Effector CD4-positive, alpha-beta T cell (primary cell): ENCODE measurements around the gene GNAL.
"Not testable (repeated sequence)": the region's sequence is repeated elsewhere in the genome, so short reads cannot be mapped to it uniquely, and the experiment has no call there.

Experiments used
- DNase-seq: peaks from one replicate; pipeline ENCODE4 v3.0.0-alpha.2; 2020

GNAL gene

DNA sequence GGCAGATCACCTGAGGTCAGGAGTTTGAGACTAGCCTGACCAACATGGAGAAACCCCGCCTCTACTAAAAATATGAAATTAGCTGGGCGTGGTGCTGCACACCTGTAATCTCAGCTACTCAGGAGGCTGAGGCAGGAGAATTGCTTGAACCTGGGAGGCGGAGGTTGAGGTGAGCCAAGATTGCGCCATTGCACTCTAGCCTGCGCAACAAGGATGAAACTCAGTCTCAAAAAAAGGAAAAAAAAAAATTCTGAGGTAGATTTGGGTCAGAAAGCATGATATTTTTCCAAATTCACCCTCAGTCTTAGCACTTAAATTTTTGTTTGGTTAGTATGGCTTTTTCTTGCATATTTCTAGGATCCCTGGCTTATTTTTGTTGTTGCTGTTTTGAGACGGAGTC is 165.5 kb downstream of the GNAL start:
- not testable (repeated sequence) for DNase-seq

DNA sequence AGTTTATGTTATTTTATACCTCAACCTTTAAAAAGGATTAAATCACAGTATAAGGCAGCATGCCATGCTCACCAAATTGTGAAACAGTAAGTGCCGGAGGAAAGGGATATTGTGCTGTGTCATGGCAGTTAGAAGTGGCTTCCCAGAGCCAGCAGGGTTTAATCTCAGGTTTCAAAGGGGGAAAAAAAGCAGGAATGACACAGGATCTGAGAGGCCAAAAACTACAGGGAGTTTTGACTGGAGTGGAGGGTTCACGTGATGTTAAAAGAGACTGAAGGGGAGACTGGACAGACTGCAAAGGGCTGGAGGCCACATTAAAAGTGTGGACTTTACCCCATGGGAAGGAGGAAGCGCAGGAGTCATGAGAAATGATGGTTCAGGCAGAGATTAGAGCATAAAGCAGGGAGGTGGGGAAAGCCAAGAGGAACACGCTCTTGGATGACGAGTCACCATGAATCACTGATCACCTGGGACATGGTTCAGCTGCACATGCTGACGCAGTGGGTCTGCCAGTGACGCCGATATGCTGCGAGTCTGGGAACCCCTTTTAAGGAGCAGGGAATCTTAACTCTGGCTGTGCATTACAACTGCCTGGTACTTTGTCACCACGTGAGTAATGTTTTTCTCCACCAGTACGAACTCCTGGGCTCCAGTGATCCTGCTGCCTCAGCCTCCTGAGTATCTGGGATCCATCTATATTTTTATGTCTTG is 168.3 kb downstream of the GNAL start:
- DNase-seq, result no peak

DNA sequence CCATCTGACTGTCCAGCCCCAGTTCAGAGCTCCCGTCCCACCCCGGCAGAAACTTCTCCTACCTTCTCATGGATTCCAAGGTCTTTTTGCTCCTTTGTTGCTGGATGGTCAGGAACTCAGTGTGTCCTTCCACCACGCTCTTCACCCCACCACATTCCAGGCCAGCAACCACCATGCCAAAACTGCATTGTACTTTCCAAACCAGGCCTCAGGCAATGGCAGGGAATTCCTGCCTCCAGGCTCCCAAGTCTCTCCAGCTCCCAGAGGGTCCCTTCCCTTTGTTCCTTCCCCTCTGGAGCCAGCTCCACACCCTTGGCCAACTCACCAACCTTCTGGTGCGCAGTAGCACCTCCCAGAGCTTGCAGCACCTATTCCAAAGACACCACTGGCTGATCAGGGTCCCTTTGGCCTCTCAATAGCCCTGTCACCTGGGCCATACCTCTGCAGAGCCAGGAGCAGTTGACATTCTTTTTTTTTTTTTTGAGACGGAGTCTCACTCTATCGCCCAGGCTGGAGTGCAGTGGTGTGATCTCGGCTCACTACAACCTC is 170.3 kb downstream of the GNAL start:
- no peak for DNase-seq

DNA sequence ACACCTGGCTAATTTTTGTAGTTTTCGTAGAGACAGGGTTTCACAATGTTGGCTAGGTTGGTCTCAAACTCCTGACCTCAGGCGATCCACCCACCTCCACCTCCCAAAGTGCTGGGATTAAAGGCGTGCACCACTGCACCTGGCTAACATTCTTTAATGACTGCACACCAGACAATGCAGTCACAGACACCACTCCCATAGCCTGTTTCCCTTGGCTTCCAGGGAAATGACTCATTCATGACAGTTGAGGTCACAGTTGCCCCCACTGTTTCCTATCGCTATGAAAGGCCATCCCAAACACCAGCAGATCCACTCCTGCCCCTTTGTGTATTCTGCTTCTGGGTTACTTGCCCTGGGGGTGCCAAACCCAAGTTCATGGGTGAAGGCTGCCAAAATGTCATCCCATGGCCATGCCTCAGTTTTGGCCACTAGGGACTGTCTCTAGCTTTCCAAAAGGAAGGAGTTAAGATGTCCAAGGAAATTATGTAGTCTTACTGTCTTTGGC is 170.9 kb downstream of the GNAL start:
- DNase-seq, result no peak

DNA sequence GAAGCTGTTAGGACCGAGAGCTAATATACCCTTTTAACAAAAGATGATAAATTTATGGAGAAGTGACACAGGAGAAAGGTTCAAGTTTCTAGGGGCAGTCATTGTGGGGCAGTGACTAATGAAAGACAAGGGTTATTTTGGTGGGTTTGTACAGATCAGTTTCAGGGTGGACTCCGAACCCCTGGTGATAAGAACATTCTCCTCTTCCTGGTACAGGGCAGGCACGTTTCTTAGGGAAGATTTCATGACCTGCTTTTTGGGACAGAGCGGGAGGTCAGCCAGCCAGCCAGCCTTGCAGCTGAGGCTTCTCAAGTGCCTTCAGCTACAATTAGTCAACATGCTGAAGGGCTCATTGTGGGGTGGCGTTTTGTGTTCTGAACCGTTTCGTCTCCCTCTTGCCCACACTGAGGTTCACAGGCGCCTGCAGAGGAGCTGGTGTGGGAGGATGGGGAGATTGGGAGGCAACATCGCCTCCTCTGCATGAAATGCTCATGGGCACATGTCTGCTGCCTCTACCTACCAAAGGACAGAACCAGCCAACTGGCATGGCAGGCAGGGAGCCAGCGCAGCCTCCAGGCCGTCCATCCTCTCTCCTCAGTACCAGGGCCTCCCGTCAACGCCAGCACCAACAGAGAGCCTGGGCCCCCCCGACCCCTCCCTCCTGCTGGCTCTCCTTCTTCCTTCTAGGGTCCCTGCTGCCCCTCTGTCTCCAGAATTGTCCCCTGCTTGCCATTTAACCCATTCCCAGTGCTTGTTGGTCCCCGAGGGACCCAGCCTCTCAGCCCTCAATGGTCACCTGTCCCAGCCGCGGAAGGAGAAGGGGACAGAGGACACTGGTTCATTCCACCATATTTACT is 171.8 kb downstream of the GNAL start:
- no peak for DNase-seq

DNA sequence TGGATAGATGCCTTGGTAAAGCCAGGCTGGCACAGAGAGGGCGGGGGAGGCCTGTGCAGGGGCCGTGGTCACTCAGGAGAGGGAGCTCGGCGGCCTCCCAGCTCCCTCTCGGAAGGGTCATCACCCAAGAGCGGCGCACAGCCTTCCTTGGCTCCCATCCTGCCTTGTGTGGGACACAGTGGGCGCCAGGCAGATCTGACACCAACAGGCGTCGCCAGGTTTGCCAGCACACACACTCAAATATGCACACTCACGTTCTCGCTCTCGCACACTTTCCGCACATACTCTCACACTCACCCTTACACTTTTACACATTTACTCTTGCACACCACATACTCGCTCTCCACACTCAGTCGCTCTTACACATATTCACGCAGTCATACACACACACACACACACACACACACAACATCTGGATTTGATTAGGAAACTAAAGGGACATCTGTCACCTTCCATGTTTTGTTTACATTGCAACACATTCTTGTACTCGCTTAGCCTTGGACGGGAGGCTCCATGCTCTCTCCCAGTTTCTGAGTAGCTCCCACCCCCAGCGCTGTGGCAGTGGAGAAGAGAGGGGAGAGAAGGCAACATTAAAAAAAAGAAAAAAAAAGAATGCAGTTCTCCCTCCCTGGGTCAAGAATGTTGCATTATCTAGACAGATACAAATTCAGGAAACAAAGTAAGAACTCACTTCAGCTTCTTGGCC is 172.7 kb downstream of the GNAL start:
- DNase-seq, result no peak

DNA sequence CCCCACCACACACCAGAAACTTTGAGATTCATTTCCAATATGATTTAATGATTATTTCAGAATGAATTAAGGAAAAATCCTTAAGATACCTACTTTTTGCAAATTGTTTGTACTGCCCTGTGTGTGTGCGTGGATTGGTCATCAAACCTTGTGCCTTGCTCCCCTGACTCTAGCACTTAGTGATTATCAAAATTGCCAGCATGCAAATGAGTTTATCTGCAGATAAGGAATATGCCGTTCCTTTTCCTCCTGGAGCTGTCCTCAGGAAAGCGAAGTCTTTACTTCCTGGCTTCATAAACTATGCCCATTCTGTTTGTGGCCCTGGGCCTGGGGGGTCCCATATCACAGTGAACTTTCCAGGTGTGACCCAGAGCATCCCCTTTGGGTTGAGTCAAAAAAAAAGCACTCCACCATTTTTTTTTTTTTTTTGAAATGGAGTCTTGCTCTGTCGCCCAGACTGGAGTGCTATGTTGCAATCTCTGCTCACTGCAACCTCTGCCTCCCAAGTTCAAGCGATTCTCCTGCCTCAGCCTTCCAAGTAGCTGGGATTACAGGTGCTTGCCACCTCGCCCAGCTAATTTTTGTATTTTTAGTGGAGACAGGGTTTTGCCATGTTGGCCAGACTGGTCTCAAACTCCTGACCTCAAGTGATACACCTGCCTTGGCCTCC is 173.5 kb downstream of the GNAL start:
- DNase-seq, result no peak

DNA sequence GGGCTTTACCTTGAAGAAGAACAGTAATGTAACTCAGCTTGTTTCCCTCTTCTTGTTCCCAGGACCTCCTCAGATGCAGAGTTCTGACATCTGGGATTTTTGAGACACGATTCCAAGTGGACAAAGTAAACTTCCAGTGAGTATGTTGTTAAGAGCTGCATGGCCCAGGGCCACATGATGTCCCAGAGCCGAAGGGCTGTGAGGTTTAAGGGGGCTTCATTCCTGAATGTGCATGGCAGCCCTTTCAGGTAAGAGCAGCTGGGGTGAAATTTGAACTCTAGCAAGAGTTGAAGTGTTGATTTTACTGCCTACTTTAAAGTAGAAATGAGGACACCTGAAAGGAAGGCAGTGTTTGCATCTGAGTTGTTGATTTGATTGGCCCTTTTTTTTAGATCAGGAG is 175.4 kb downstream of the GNAL start:
- no peak for DNase-seq

DNA sequence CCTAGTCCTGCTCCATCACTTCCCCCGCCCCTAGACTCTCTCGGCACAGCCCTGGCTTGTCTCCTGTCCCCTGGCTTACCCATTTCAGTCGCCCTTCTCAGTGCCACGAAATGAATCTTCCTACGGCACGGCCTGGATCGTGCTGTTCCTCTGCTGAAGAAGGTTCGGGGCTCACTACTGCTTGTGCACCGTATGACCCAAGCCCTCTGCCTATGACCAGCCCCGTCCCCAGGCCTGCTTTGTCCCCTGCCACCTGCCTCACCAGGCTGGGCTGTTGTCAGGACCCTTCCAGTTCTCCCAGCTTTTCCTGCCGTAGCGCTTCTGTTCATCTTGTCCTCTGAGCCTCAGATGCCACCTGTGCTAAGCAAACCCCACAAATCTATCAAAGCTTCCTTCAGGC is 176.0 kb downstream of the GNAL start:
- no peak for DNase-seq

DNA sequence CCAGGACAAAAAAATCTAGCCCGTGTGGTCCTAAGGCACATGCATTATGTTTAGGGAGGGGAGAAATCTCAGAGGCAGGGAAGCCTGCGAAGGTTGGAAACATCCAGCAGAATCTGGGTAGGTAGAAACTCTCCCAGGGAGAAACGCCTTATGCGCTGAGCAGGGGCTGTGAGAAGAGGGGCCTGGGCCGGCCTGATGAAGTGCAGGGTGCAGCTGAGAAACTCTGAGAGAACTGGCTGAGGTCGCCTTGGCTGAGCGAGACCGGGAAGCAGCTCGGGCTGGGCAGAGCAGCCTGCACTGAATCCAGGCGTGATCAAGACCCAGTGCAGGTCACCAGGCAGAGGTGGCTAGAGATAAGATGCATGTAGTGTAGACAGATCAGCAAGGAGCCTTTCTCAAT is 177.3 kb downstream of the GNAL start:
- DNase-seq, result no peak

DNA sequence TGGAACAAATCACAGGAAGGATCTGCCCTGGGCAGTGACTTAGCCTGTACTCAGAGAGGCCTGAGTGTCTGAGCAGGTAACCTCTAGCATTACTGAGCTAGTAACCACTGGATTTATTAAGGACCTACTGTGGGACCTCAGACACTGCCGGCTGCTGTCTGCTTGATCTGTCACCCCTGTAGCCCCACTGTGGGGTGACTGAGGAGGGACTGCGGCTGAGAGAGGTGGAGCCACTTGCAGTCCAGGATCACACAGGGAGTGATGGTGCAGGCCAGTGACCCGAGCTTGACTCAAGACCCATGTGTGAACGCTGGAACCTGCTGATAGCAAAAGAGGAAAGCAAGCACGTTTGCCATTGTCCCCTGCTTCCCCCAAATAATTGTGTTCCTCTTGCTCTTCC is 177.7 kb downstream of the GNAL start:
- DNase-seq, result no peak

DNA sequence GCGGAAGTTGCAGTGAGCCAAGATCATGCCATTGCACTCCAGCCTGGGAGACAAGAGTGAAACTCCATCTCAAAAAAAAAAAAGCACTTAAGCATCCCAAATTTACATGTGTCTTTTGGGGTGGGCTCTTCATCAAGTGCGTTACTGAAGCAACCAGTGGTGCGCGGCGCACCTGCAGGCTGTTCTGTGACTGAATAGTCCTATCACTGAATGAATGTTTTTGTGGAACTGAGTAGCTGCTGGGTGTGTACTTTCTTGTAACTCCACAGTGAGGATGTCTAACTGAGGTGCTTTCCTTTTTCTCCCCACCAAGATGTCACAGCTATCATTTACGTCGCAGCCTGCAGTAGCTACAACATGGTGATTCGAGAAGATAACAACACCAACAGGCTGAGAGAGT is 179.2 kb downstream of the GNAL start:
- DNase-seq, result no peak

DNA sequence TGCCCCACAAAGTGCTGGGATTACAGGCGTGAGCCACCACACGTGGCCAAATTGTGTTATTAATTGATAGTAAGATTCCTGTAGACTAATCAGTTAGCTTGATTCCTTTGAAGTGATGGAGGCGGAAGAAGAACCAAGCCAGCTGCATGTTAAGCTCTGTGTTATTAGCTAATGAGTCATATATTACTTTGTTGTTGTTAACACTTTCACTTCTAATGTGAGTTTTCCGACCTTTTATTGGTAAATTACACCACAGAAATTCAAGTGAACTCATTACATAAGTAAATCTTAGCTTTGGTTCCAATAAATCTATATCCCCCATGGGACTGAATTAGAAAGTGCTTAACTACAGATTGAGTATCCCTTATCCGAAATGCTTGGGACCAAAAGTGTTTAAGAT is 182.4 kb downstream of the GNAL start:
- DNase-seq, result no peak

DNA sequence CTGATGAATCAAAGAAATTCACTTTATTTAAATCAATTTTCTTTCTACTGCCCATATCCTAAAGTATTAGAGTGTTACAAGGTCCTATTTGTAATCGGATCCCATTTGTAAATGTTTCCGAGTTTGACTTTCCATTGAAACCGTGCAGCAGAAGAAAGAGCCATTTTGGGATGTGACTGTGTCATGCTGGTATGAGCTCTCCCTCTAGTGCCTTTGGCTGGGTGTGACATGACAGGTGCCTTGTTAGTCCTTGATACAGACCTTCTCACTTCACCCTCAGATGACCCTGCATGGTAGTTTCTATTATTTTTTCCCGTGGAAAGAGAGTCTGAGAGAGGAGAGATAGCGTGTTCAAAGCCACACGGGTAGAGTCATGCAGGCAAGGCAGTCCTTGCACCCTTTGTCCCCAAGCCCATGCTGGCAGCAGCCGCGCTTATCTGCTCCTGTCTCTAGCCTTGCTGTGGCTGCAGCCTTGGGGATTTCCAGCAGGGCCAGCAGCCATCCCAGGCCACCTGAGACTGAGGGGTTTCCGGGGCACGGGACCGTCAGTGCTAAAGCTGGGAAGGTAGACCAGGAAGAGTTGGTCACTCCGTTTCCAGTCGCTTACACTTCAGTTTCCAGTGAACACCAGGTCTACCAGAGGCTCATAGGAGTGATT is 183.5 kb downstream of the GNAL start:
- no peak for DNase-seq

DNA sequence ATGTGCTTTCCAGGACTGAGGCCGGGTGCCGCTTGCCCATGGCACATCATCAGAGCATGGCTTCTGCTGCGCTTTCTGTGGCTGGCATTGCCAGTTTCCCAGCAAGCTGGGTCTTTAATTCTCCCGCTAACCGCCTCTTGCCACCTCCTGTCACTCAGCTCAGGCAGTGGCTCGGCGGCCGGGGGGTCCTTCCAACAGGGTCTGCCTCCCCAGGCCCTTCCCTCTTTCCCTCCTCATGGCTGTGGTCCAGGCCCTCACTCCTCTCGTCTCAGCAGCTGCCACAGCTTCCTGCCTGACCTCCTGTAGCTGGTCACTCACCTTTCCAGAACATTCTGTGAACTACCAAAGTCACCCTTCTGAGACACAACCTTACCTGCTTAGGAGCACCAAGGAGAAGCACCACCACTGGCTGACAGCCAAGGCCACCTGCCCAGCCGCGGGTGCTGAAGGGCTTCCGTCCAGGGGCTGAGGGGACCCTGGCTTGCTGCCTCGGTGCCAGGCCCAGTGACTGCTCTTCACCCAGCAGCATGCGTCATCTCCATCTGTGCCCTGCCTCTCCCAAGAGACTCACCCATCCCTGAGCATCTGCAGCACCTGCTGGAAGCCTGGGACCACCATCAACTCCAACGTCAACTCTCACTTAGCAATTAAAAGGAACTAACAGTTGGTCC is 184.7 kb downstream of the GNAL start:
- DNase-seq, result no peak

DNA sequence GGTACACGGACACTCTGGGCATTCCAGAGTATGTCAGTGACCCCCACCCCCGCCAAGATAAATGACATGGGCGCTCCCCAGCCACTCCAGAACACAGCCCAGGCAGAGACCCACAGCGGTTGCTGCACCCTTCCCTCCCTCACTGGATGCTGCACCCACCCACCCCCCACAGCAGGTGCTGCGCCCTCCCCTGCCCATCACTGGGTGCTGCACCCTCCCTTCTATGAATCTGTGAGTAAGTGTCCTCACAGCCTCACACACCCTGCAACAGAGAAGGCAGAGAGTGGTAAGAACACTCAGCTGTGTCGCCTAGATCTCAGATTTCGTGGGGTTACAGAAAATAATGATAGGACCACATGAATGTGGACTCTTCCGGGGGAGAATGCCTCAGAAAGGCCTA is 185.6 kb downstream of the GNAL start:
- DNase-seq, result no peak

DNA sequence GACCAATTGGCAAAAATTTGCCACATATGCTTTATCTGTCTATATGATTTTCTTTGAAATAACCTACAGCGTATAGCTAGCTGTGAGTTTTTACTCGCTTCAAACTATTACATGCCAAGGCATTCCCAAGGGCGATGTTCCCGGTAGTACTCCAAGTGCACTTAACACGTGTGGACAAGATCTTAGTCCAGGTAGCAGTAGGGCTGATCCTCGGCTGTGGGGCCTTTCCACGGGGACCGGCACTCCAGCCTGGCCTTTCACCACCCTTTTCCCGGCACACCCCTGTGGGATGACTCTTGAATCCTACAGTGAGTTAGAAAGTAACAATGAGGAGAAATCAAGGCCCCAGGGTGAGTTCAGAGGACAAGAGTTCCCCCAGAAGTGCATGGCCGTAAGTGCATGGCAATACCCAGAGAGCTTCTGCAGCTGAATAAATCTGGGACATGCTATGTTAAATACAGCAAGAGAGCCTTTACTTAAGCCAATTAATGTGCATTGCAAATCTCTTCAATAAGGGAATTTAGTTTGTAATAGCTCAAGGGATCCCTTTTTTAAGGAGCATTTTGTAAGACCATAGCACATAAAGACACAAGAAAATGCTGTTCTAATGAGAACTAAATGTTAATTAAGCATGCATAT is 188.6 kb downstream of the GNAL start:
- no peak for DNase-seq

DNA sequence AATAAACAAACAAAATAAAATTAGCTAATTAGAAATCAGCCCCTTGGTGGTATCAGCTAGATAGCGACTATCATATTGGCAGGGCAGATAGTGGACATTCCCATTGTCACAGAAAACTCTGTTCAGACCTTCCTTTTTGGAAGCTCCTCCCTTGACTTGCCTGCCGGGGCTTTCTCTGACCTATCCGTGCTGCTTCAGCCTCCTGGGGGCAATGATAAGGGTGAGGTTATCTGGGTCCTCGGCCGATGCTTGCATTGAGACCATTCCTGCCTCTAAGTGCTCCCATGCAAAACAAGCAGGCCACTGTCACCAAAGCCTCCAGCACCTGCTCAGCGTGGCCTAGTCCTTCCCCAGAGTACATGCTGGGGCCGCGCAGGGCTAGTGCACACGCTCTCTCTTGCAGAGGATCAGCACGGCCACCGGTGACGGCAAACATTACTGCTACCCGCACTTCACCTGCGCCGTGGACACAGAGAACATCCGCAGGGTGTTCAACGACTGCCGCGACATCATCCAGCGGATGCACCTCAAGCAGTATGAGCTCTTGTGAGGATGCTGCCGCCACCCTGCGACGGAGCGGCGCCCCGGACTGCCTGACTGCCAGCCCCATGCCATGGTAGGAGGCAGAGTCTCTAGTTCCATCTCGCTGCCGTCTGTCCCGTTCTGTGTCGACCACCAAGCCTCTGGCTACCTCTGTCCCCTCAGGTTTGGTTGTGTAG is 191.7 kb downstream of the GNAL start:
- DNase-seq, result no peak

DNA sequence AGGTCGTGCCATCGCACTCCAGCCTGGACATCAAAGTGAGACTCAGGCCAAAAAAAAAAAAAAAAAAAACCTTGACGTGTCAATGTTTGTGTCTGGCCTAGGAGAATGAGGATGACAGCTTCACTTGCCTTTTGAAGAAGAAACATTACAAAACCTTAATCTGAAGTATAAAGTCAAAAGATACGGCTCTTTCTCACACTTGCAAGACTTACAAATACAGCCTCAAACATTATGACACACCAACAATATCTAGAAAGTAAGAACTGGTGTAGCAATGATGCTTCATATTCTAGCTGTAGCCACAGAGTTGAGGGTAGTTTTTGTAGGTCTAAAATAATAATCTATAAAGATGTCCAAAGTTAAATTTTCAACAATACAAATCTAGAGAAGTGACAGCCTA is 193.6 kb downstream of the GNAL start:
- no peak for DNase-seq

DNA sequence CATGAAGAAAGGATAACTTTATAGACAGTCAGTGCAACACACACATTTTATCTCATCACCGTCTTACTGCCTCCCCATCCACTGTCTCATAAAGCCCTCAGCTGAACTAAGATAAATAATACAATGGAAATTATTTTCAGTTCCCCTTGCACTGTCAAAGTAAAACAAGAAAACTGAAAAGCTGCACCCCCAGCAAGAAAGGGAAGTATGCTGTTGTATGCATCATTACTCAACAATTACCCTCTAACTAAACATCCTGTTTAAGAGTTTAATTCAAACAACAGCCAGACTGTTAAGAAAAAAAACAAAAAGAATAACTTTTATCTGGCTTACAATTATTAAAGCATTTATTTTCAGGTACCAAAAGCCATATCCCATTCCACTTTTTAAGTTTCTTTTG is 194.1 kb downstream of the GNAL start:
- DNase-seq, result no peak
